ENCODE data around the gene SLC6A1. TPM values are rescaled to one million over a fixed set of nuclear protein-coding genes. Genes with fewer than 3 reads are reported as not detected.
"Not testable (repeated sequence)": the region's sequence is repeated elsewhere in the genome, so short reads cannot be mapped to it uniquely, and the experiment has no call there.

The SLC6A1 gene
- total RNA-seq, 1 donor from 2014 or later: 7.4 TPM

DNA sequence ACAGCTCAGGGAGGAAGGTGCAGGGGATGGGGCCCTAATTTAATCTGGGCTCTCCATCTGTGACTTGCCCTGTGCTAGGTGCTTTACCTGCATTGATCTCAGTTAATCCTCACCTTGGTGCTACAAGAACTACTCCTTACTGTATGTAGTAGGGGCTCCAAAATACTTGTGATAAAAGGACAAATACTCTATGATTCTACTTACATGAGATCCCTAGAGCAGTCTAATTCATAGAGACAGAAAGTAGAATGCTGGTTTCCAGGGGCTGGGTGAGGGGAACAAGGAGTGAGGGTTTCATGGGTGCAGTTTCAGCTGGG lies 67.2 kb downstream of the SLC6A1 start:
- no peak for DNase-seq (ENCODE audit: low spot score)

DNA sequence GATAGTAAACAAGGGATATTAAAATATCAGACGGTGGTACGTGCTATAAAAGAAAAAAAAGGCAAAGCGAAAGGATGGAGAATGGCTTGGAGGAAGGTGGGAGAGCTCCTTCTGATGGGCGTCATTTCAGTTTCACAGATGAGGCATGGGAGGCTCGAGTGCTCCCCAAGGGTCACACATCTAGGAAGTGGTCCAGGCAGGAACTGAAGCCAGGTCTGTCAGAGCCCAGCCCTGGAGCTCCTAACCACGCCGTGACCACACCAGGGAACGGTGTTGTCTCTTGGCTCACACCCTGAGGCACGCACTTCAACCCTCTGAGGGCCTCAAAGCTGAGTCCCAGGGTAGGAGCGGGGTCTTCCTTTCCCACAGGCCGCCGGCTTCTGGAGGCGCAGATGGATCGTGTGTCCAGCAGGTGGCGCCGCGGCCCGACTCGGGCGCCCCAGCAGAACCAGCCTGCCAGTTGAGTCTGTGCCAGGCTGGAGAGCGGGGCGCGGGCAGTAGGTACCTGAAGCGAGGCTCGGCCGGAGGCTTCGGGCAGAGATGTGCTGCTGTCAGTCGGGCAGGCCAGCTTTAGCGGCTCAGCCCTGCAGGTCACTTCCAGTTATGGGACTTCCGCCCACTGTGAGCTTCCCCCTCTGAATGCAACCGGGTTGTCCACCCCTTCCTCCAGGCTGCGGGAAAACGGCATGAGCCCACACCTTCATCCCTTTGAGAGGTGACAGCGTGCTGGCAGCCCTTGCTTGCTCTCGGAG lies 68.1 kb downstream of the SLC6A1 start:
- DNase-seq (ENCODE audit: low spot score): peak; percentile 36

- not testable (repeated sequence) for DNase-seq (ENCODE audit: low spot score)
Observed at GRCh38 chr3:11061268-11061871, 68.8 kb downstream of the SLC6A1 start.

DNA sequence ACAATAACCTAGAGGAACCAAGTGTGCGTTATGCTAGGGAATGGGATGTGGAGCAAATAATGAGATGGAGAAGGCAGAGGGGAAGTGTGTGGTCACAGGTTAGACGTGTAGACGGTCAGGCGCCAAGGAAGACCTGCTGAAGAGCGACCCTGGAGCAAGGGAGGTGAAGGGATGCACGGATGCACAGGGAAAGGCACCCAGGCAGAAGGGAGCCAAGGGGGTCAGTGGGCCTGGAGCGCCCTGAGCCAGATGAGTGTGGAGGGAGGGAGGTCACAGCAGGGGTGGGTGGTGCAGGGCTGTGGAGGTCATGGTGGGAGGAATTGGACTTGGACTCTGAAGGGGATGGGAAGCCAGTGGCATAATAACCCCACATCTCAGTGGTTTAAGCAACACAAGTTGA lies 70.2 kb downstream of the SLC6A1 start:
- DNase-seq (ENCODE audit: low spot score): no peak

GRCh38 chr3:11071096-11071755 lies 78.7 kb downstream of the SLC6A1 start:
- DNase-seq (ENCODE audit: low spot score): no peak

DNA sequence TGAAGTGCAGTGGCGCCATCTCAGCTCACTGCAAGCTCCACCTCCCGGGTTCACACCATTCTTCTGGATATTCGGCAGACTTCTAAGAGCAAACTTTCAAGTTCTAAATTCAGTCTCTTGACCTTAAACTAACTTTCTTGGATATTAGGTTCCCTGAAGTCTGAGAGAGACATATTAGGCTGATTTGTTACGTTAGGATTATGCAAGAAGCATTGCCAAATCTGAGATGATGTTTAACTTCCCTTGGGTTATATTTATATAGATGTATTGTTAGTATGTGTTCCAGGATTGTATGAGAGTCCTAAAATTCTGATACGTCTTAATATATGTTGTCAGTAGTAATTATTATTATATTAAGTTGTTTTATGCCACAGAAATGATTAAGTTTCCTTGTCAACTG lies 80.1 kb downstream of the SLC6A1 start:
- no peak for DNase-seq (ENCODE audit: low spot score)

GRCh38 chr3:11074011-11074410 lies 81.5 kb downstream of the SLC6A1 start:
- no peak for DNase-seq (ENCODE audit: low spot score)

DNA sequence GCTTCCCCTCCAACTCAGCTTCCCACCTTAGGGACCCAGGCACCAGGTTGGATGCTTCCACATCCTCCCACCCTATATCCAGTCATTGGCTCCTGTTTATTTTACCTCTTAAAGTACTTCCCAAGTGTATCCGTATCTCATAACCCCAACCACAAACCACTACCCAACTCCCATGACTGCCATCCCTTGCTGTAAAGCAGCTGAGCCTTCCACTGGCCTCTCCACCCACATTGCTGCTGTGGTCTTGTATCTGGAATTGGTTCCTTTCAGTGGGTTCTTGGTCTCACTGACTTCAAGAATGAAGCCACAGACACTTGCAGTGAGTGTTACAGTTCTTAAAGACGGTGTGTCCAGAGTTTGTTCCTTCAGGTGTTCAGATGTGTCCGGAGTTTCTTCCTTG lies 81.9 kb downstream of the SLC6A1 start:
- DNase-seq (ENCODE audit: low spot score): no peak

GRCh38 chr3:11075122-11075521 lies 82.6 kb downstream of the SLC6A1 start:
- not testable (repeated sequence) for DNase-seq (ENCODE audit: low spot score)

GRCh38 chr3:11076711-11077110 lies 84.2 kb downstream of the SLC6A1 start:
- DNase-seq (ENCODE audit: low spot score): no peak

- DNase-seq (ENCODE audit: low spot score): no peak
Observed at GRCh38 chr3:11077466-11077865, 84.9 kb downstream of the SLC6A1 start.

GRCh38 chr3:11078826-11079515 lies 86.4 kb downstream of the SLC6A1 start:
- DNase-seq (ENCODE audit: low spot score): no peak

DNA sequence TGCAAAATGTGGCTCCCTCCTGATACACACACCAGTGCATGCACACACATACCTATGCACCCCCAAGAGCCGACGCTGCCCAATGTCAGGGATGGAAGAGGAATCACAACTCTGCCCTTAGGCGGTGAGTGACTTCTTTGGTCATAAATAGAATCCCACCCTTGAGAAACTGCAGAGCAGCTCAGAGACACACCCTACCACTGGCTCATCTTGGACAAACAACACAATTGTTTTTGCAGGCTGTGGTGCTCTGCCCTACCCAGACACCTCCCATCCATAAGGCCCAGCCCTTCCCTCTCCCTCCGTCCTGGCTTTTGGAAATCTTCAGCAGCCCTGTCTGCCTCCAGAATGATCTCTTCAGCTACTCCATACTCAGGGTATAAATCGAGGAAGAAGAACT lies 87.9 kb downstream of the SLC6A1 start:
- DNase-seq (ENCODE audit: low spot score): no peak

DNA sequence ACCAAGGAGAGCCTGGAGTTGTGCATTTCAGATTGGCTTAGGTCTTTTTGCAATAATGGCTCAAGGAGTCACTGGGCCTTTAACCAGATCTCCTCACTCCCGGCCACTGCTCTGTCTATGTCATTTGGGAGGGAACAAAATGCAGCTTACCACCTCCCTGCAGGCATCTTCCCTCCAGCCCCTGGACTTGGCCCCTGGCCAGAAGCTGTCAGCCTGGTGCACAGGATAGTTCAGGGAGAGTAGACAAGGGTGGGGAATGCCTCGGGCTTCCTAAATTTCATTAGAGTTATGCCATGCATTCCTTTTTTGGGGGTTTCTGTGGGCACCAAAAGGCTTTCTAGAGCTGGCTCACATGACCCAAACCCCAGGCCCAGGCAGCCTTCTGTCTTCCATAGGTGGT lies 91.5 kb downstream of the SLC6A1 start:
- DNase-seq (ENCODE audit: low spot score): no peak

- DNase-seq (ENCODE audit: low spot score): no peak
Observed at GRCh38 chr3:11084677-11085076, 92.1 kb downstream of the SLC6A1 start.

DNA sequence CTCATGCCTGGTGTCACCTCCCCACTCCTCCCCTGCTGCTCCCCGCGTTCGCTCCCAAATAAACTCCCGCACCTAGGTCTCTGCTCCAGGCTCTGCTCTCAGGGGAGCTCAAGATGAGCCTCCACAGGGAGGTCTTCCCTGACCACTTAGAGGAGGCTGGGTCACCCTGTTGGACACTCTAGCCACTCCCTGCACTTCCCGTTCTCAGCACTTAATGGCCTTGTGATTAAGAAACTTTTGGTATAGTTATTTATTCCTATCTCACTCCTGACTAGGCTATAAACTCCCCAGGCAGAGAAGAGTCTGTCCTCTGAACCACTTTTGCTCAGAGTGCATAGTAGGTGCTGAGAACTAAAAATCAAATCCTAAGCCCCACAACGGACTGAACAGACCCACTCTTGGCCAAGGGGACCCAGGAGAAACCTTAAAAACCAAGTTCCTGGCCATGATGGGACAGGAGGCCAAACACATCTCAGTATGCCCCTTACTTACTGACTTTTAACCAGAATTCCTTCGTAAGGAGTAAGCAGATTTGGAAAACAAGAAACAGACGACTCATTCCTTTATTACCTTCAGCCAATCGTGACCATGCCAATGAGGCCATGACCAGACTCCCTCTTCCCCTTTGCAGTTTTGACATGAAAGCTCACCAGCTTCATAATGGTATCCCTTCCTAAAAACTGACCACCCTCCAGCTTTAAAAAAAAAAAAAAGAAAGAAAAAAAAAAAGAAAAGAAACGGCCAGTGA lies 92.7 kb downstream of the SLC6A1 start:
- DNase-seq (ENCODE audit: low spot score): no peak

GRCh38 chr3:11086856-11087255 lies 94.3 kb downstream of the SLC6A1 start:
- DNase-seq (ENCODE audit: low spot score): no peak

DNA sequence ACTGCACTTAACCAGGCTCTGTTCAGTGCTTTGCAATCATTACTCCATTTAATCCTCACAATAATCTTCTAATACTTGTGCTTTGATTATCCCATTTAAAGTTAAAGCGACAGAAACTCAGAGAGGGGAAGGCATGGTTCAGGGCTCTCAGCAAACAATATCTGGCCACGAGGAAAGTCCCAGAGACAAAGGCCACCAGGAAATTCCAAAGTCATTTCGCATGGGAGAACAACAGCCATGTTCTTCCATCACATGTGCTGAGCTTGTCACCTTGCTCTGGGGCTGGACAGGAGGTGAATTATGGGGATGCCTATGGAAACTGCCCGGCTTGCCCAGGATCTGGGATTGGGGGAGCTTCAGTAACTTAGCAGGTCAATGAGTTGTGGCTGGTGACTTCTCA lies 95.5 kb downstream of the SLC6A1 start:
- DNase-seq (ENCODE audit: low spot score): no peak

- DNase-seq (ENCODE audit: low spot score): no peak
Observed at GRCh38 chr3:11088831-11089230, 96.3 kb downstream of the SLC6A1 start.
